A549 (cell line): ENCODE data around the gene ZNF764.
"Not testable (repeated sequence)": the region's sequence is repeated elsewhere in the genome, so short reads cannot be mapped to it uniquely, and the experiment has no call there.

Source experiments
- GATA3 ChIP-seq: IDR thresholded peaks from 2 replicates; pipeline ENCODE4 v1.6.1; 2012; ENCODE audit warnings: borderline replicate concordance
- SREBF2 ChIP-seq: fragments of 450-650 bp; IDR thresholded peaks from 2 replicates; pipeline ENCODE4 v1.6.1; 2014; ENCODE audit warnings: mild to moderate bottlenecking, moderate library complexity
- TF ChIP-seq, protein P1 (sequence below): IDR thresholded peaks from 2 replicates; pipeline ENCODE4 v1.6.1; 2012

DNA sequence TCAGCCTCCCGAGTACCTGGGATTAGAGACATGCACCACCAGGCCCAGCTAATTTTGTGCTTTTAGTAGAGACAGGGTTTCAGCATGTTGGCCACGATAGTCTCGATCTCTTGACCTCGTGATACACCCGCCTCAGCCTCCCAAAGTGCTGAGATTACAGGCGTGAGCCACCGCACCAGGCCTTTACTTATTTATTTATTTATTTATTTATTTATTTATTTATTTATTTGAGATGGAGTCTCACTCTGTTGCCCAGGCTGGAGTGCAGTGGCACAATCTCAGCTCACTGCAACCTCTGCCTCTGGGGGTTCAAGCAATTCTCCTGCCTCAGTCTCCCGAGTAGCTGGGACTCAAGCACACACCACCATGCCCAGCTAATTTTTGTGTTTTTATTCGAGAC, 32.7 kb upstream of the ZNF764 start:
- TF ChIP-seq GATA3, SREBF2: not testable (repeated sequence)
- TF ChIP-seq, protein P1, sequence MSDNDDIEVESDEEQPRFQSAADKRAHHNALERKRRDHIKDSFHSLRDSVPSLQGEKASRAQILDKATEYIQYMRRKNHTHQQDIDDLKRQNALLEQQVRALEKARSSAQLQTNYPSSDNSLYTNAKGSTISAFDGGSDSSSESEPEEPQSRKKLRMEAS, result not testable (repeated sequence)
